ENCODE data around the gene PRSS56. TPM values are rescaled to one million over a fixed set of nuclear protein-coding genes. Genes with fewer than 3 reads are reported as not detected.

PRSS56 gene
- total RNA-seq, 1 donor from 2014 or later, result not detected

GRCh38 chr2:232482301-232483238 lies 37.6 kb upstream of the PRSS56 start:
- ChIA-PET CTCF (interaction anchor here (0.7 kb wide), 1 partner anchor 32 kb away, joined by 3 read pairs; no protein-coding TSS in a partner anchor), POLR2A (no interaction called here)
- DNase-seq (no peak), ATAC-seq (ENCODE audit: low read depth) (no peak)
- Mint-ChIP-seq H3K36me3 (ENCODE audit: low read depth) (no peaks in the 10 kb centered on the region), H3K9me3 (no peaks in the 10 kb centered on the region), H3K4me1 (peaks cover 10% of the 10 kb centered on the region), H3K27ac (no peak overlapping the region), H3K4me3 (no peak overlapping the region), H3K27me3 (peaks cover 26% of the 10 kb centered on the region)
- TF ChIP-seq, protein P1, sequence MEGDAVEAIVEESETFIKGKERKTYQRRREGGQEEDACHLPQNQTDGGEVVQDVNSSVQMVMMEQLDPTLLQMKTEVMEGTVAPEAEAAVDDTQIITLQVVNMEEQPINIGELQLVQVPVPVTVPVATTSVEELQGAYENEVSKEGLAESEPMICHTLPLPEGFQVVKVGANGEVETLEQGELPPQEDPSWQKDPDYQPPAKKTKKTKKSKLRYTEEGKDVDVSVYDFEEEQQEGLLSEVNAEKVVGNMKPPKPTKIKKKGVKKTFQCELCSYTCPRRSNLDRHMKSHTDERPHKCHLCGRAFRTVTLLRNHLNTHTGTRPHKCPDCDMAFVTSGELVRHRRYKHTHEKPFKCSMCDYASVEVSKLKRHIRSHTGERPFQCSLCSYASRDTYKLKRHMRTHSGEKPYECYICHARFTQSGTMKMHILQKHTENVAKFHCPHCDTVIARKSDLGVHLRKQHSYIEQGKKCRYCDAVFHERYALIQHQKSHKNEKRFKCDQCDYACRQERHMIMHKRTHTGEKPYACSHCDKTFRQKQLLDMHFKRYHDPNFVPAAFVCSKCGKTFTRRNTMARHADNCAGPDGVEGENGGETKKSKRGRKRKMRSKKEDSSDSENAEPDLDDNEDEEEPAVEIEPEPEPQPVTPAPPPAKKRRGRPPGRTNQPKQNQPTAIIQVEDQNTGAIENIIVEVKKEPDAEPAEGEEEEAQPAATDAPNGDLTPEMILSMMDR (IDR thresholded peaks at IDR 0.05), result no peak
- intact Hi-C loops (cut with micrococcal nuclease), result no loop called here

DNA sequence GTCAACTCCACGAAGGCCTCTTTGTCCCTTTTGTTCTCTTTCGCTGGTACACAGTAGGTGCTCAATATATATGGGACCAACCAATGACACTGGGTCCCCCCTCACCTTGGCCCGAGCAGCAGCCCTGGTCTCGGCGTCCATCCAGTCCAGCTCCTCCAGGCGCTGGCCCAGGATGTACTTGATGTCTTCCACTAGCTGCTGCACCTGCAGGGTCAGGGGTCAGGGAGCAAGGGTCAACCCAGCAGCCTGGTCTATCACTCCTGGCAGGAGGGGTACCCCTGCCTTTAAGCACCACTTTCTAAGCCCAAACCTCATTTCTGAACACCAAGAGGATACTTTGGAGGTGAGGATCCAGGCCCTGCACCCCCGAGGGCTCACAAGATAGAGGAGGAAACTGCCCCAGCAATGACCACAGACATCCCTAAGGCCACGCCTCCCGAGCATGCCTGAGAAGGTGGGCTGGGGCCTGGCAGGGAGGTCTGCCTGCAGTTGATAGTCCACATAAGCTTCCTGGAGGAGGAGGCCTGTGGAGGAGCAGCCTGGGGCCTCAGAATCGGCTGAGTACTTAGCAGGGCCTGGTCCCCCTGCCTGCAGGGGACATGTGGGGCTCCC lies 36.8 kb upstream of the PRSS56 start:
- Mint-ChIP-seq H3K4me3 (no peak overlapping the region), H3K9me3 (no peaks in the 10 kb centered on the region), H3K27ac (no peak overlapping the region), H3K4me1 (peaks cover 12% of the 10 kb centered on the region), H3K27me3 (peaks cover 26% of the 10 kb centered on the region), H3K36me3 (ENCODE audit: low read depth) (no peaks in the 10 kb centered on the region)
- CTCF ChIA-PET, result no interaction called here
- no peak for DNase-seq
- no peak for ATAC-seq (ENCODE audit: low read depth)
- TF ChIP-seq, protein P1 (IDR thresholded peaks at IDR 0.05), result no peak
- POLR2A ChIA-PET, result no interaction called here
- intact Hi-C loops (cut with micrococcal nuclease), result no loop called here

DNA sequence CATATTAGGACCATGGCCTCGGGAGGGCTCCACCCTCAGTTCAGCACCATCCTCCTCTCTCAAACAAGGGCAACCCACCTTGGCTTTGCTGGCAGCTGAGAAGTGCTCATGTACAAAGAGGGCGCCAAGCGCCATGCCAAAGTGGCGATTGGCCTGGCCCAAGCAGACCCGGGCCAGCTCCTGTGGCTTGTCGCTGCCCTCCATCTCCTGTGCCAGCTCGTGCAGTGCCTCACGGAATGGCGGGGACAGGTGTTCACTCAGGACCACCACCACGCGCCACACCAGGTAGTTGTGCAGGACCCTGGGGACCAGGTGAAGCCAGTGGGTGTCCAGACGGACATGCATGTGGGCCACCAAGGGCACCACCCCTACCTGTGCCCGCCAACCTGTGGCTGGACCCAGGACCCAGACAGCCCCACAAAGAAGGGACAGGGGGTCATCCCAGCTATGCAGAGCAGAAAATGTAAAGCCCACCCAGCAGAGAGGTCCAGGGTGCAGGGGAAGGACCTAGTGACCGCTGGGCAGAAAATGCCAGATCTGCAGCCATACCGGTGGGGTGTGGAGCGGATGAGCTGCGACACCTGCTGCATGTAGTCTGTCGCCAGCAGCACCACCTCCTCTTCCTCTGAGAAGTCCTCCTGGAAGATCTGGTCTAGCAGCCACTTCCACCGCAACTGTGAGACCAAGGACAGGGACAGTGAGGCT lies 36.1 kb upstream of the PRSS56 start:
- Mint-ChIP-seq H3K27ac (no peak overlapping the region), H3K36me3 (ENCODE audit: low read depth) (no peaks in the 10 kb centered on the region), H3K27me3 (peaks cover 32% of the 10 kb centered on the region), H3K4me3 (no peak overlapping the region), H3K4me1 (peaks cover 15% of the 10 kb centered on the region), H3K9me3 (no peaks in the 10 kb centered on the region)
- intact Hi-C loops (cut with micrococcal nuclease), result no loop called here
- no peak for ATAC-seq (ENCODE audit: low read depth)
- POLR2A ChIA-PET, result no interaction called here
- CTCF ChIA-PET, result no interaction called here
- TF ChIP-seq, protein P1 (IDR thresholded peaks at IDR 0.05), result no peak
- DNase-seq, result no peak

DNA sequence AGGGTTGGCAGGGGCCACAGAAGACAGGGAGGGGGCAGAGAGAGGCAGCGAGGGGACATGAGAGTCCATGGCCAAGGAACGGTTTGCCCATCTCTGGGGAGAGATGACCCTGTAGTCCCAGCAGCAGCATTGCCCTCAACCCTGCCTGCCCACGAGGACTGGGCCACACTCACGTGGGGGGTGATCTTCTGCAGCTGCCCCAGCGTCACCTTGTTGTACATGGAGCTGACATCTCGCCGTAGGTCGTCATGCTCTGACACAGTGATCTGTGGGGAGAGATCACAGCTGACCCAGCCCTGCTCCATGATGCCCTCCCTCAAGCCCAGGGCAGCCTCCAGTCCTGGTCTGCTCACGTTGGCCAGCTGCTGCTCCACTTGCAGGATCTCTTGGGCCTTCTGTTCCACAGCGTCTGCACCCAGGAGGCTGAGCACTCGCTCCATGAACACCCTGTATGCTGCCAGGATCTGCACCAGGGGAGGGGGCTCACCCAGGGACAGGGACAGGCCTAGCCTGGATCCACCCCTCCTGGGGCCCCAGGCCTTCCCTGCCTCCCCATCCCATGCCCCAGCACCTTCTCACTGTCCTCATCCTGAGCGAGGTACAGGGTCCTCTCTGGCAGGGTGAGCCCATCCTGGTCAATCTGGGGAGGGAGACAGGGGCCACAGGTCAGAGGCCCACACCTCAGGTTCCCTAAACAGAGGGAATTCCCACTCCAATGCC lies 35.4 kb upstream of the PRSS56 start:
- DNase-seq, result peak; percentile 12
- CTCF ChIA-PET, result no interaction called here
- peaks cover 15% of the 10 kb centered on the region for H3K4me1 Mint-ChIP-seq

More for the DNA sequence above, 35.4 kb upstream of the PRSS56 start:
- intact Hi-C loops (cut with micrococcal nuclease), result no loop called here
- Mint-ChIP-seq H3K27ac (no peak overlapping the region), H3K9me3 (no peaks in the 10 kb centered on the region), H3K4me3 (no peak overlapping the region), H3K27me3 (peaks cover 38% of the 10 kb centered on the region), H3K36me3 (ENCODE audit: low read depth) (no peaks in the 10 kb centered on the region)
- POLR2A ChIA-PET, result no interaction called here
- TF ChIP-seq, protein P1 (IDR thresholded peaks at IDR 0.05), result no peak
- no peak for ATAC-seq (ENCODE audit: low read depth)
